GM19351 (cell line): Measurements from ENCODE around the gene MCUB.

Source experiments
- ATAC-seq: cut with Tn5 transposase; IDR thresholded peaks from one replicate; pipeline ENCODE4 v1.9.1; 2021; ENCODE audit warnings: mild to moderate bottlenecking, moderate library complexity; ENCODE audit not compliant: unreplicated experiment

MCUB gene

DNA sequence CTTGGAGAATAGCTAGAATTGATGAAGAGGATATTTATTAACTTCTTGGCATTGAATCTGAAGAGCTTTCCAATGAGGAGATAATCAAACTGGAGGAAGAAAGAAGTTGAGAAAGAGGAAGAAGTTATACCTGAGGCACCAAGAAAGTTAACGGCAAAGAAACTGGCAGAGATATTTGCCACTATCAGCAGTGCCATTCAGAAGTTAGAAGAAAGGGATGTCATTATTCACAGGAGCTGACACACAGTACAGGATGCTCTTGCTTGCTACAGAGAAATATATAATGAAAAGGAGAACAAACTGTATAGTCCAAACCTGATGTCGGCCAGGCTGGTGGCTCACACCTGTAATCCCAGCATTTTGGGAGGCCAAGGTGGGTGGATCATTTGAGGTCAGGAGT is 64.5 kb downstream of the MCUB start:
- no peak for ATAC-seq

GRCh38 chr4:109627361-109627760 is 67.3 kb downstream of the MCUB start:
- ATAC-seq = no peak

DNA sequence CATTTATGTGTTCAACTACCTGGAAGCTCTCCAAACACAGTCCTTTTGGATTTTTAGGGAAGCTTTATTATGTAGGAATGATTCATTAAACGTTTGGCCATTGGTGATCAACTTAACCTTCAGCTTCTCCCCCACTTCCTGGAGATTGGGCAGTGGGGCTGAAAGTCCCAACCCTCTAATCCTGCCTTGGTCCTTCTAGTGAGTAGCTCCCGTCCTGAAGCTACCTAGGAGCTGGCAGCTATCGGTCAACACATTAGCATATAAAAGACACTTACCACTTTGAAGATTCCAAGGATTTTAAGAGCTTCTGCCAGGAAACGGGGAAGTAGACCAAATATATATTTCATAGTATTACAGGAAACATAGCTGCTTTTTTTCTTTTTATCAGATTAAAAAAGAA is 69.7 kb downstream of the MCUB start:
- no peak for ATAC-seq

- no peak for ATAC-seq
Observed at GRCh38 chr4:109631532-109632108, 71.6 kb downstream of the MCUB start.

- ATAC-seq = no peak
Observed at GRCh38 chr4:109640644-109641043, 80.6 kb downstream of the MCUB start.

GRCh38 chr4:109645874-109646710 is 86.0 kb downstream of the MCUB start:
- no peak for ATAC-seq

- ATAC-seq = peak; percentile 65
Observed at GRCh38 chr4:109648266-109648996, 88.4 kb downstream of the MCUB start.

GRCh38 chr4:109648997-109649575 is 89.0 kb downstream of the MCUB start:
- ATAC-seq = no peak

GRCh38 chr4:109649872-109650271 is 89.8 kb downstream of the MCUB start:
- peak; percentile 87 for ATAC-seq

- no peak for ATAC-seq
Observed at GRCh38 chr4:109655396-109655795, 95.3 kb downstream of the MCUB start.

DNA sequence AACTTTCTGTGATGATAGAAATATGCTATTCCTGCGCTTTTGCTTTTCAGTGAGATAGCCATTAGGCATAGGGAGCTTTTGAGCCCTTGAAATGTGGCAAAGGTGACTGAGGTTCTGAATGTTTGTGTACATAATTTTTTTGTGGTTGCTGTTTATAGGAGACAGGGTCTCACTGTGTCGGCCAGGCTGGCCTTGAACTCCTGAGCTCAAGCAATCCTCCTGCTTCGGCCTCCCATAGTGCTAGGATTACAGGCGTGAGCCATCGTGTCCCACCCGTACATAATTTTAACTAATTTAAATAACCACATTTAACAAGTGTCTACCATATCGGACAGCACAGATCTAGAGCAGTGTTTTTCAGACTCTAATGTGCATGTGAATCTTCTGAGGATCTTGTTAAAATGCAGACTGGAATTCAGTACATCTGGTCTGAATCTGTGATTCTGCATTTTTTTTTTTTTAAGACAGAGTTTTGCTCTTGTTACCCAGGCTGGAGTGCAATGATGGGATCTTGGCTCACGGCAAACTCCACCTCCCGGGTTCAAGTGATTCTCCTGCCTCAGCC is 97.9 kb downstream of the MCUB start:
- no peak for ATAC-seq

DNA sequence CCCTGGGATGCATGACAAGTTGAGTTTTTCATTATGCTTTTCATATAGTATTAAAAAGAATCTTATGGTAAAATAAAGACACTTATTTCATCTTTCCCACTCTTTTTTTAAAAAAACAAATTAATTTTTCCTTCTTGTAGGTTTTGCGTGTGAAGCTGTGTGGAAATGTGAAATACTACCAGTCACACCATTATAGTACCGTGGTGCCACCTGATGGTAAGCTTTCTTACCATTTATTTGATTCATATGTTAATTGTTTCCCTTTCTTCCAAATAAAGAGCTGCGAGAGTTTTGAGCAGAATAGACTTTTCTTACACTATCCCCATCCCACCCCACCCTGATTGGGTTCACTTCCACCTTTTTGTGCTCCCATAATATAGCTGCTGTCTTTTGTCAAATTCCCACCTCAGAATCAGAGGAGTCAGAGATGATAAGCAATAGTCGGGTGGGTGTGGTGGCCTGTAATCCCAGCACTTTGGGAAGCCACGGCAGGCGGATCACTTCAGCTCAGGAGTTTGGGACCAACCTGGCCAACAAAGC is 98.9 kb downstream of the MCUB start:
- no peak for ATAC-seq

GRCh38 chr4:109662116-109662515 is 102.1 kb downstream of the MCUB start:
- ATAC-seq = no peak

DNA sequence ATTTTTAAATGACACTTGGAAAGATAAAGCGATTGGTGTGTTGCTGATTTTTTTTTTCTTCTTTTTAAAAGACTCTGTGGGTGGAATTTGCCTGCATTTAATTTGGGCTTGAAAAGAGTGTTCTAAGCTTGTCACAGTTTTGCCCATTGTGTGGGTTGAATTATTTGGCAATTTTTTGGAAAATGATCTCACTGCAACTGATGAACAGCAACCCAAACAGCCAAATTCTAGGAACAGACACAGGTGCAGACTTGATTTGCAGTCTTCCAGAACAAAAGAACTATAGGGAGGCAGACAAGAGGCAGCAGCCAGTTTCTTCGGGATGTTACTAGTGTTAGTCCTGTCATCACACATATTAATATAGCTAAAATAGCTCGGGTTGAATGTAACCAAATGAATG is 102.7 kb downstream of the MCUB start:
- no peak for ATAC-seq

DNA sequence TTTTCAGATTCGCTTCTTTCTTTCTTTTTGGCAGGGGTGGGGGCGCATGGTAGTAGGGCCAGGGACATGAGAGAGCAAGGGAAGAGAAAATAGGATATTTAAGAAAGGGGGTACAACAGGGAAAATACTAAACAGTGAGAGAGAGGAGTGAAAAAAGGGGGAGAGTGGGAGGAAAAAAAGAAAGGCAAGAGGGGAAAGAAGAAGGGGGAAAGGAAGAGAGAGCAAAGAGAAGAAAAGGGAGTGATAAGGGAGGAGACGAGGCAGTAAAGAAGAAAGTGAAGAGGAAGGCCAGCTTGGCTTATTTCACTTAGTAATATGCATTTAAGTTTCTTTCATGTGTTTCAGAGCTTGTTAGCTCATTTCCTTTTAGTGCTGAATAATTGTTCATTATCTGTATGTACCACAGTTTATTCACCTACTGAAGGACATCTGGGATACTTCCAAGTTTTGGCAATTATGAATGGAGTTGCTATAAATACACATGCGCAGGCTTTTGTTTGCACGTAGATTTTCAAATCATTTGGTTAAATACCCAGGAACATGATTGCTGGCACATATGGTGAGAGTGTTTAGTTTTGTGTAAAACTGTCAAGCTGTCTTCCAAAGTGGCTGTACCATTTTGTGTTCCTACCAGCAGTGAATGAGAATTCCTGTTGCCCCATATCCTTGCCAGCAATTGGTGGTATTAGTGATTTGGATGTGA is 105.9 kb downstream of the MCUB start:
- ATAC-seq = no peak

DNA sequence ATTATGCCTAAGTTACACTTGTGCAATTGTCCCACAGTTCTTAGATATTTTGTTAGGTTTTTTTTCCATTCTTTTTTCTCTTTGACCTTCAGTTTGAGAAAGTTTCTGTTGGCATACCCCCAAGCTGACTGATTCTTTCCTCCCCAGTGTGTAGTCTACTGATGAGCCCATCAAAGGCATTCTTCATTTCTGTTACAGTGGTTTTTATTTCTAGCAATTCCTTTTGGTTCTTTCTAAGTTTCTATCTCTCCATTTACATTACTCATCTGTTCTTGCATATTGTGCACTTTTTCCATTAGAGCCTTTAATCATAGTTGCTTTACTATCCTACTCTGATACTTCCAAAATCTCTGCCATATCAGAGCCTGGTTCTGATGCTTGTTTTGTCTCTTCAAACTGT is 111.3 kb downstream of the MCUB start:
- ATAC-seq = no peak

GRCh38 chr4:109672169-109672930 is 112.3 kb downstream of the MCUB start:
- no peak for ATAC-seq

DNA sequence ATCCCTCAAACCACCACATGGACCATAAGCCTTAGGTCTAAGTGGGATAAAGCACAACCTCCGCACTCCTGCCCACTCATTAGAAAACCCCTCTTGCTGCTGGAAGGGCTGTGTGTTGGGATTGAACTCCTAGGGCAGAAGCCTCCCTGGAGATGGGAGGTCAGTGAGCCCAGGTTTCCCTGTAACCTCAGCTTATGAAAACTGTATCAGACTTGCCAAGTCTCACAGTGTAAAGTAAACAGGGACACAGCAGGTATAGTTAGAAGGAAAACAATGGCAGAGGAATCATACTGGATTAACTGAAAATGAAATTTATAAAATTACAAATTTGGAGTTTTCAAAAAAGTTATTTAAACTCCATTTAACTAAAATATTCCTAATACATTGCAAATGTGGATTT is 113.3 kb downstream of the MCUB start:
- ATAC-seq = no peak

- ATAC-seq = peak; percentile 61
Observed at GRCh38 chr4:109675181-109675580, 115.1 kb downstream of the MCUB start.

- ATAC-seq = no peak
Observed at GRCh38 chr4:109675843-109676242, 115.8 kb downstream of the MCUB start.
